HG03108 (cell line): ENCODE measurements around the gene PLXNC1.
A peak's percentile ranks its signal among the peaks of the same experiment; 100 is the strongest.

Experiments
- ATAC-seq: cut with Tn5 transposase; IDR thresholded peaks from one replicate; pipeline ENCODE4 v1.9.1; 2021; ENCODE audit warnings: moderate library complexity; ENCODE audit not compliant: unreplicated experiment

PLXNC1 gene

DNA sequence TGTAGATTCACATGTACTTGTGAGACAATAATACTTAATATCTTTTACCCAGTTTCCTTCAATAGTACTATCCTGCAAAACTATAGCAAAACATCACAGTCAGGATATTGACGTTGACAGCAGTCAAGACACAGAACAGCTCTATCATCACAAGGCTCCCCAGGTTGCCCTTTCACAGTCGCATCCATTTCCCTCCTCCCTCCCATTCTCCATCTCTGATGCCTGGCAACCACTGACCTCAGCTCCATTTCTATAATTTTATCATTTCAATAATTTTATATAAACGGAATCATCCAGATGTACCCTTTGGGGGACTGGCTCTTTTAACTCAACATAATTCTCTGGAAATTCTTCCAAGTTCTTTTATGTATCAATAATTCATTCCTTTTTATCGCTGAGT, 81.5 kb downstream of the PLXNC1 start:
- ATAC-seq, result no peak

DNA sequence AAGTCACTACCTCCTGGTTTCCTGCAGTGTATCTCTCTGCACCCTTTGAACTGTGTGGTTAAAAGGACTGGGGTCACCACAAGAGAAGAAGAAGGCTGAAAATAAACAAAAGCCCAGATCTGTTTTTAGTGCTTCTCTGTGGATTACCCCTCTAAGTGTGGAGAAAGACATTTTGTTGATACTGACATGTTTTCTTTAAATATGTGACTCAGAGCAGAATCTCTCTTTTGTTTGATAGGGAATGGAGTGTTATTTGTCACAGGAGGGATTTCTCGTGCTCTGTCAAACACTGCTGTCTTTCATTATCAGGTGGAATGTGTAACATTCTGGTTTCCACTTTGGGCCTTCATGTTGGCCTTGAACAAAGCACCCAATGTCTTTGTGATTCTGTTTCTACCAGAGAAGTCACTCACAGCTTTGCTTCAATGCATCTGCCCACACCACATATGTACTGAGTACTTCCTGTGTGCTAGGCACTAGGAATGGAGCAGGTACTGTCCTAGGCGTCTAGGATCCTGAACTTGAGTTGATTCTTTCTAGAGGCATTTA, 82.1 kb downstream of the PLXNC1 start:
- ATAC-seq, result peak; percentile 51

DNA sequence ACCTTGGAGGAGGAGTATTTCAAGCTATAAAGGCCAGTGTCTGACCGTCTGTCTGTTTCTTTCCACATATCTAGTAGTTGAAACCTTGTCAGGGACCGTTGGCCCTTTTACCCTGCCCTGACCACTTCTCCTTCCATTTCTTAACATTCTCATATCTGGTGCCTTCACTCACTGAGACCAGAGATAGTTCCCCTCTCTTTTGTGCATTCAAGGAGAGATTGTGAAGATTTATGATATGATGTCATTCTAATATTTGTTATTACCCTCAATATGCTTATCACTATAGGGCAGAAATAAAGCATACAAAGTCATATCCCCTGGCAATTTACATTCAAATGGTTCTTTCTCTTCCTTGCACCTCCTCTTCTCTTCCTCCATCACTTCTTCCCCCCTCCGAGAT, 83.3 kb downstream of the PLXNC1 start:
- ATAC-seq, result no peak

DNA sequence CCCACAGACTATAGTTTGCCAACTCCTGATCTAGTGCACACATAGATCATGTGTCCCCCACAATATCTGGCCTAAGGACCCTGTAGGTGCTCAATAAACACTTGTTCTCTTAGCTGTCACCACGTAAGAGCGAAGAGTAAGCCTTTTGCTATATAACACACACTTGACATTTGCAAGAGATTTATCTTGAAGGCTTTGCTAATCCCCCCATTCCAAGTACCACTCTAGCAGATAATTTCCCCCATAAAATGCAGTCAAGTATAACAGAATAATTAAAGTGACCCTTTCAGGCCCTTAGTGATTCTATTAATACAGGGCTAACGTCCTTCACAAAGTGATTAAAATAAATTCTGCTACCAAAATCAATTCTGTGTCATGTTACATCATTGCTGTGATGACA, 87.5 kb downstream of the PLXNC1 start:
- no peak for ATAC-seq

DNA sequence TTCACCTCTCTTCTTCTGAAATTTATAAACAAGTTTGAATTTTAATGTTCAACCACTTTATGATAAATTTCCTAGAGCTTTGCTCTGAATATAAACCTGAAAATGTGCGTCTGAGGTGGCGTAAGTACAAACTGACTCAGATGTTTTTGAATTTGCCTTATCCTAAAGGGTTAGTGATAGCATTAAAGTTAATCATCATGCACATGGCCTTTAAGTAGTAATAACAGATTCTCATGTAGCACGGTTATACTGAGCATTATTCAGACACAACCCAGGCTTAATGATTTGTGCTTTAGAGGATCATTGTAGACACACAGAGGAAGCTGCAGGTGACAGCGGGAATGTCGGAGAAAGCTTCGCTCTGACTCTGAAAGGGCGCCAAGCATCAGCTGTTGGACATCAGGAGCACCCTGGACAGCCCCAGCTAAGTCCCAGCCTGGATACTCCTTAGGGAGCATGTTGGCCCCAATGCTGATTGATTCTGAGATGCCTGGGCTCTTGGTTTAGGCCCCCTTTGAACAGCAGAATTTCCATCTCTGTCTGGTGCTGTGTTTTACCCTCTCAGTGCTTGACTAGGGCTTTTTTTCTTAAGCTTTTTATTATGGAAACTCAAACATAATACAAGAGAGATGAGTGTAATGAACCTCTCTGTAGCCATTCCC, 91.1 kb downstream of the PLXNC1 start:
- ATAC-seq, result no peak

DNA sequence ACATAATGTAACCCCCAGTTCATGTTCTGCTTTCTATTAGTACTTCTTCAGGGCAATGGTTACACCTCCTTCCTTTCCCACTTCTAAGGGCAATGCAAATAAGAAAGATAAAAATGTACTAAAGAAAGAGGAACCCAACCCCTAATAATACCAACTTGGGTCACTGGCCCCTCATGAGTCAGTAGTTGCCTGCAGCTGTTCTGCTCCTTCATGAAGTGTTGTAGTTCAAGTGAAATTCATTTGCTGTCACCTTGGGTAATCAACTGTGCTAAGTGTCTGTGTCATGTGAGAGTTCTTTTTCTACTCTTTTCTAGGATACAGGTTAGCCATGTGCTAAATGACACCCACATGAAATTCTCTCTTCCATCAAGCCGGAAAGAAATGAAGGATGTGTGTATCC, 91.8 kb downstream of the PLXNC1 start:
- peak; percentile 85 for ATAC-seq

DNA sequence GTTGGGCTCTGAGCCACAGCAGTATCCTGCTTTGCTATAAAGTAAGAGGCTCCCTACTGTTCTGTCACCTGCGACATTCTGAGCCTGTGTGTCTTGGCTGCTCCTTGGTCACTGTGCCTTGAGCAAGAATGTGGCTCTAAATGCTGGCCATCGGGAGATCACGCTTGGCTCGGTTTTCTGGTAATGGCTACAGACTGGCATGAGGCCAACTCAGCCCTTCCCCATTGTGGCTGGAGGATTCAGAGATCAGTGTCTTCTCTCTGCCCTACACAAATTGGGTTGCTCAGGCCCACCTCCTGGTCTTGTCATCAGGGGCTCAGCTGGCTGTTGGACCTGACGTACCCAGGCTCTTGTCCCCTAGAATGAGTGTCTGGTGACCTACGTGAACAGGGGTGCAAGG, 94.5 kb downstream of the PLXNC1 start:
- no peak for ATAC-seq

DNA sequence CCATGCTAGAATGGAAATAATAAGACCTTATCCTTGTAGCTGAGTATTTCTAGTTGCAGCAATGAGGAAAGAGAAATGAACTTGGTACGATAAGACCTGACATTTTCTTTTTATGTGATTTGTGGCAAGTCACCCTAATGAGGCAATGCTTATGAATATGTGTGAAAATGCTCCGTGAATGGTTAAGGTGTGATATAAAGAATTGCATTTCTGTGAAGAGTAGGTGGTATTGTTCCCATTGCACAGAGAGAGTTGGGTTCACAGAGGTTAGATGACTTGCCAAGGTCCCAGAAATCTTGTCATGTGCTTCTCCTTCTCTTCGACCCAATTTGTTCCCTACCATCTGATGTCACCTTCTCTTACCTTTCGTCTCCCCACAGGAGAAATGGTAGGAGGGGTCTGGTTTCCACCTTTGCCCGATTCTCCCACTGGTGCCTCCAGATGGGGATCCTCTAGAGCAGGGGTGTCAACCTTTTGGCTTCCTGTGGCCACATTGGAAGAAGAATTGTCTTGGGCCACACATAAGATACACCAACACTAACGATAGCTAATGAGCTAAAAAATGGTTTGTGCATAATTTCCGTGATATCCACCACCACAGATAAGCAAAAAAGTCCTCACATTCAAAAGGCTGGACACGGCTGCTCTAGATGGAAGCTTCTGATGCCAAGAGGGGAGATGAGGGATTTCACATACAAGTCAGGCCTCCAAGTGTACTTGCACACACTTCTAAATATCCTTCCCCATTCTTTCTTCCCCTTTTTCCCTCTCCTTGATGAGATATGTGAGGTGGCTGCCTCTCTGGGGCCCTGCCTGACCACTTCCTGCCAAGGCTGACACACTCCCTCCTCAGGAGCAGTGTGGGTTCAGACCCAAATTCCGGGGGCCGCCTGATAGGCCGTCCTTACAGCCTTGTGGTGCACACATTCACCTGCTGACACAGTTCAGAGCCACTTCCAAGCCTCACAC, 96.1 kb downstream of the PLXNC1 start:
- ATAC-seq, result peak; percentile 54

DNA sequence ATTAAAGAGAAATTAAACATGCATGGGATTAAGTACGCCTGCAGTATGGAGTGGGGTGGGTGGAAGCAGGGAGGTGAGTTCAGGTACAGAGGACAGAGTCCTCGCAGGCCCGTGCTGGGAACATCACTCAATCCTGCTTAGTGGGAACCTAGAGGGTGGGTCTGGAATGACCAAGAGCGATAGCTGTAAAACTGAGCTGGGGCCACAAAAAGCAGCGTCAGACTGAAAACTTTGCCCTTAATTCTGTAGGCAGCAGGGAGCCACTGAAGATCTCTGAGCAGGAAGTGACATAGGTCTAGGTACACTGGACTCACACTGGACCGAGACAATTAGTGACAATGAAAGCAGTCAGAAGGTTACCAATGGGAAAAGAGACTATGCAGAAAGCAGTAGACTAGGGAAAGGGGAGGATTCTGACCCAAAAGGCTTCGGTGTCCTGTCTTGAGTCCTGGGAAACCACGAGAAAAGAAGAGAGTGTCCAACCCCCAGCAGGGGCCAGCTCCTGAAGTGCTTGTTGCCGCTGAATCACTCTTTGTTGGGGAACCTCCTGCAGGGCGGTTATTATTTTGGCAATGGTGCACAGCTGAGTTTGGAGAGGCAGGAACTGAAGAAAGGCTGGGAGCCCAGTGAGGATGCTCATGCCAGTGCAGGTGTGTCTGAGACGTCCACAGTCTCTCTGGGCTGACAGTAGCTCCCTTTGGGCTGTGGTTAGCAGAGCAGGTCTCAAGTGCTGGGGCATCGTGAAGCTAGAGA, 97.4 kb downstream of the PLXNC1 start:
- ATAC-seq, result no peak

DNA sequence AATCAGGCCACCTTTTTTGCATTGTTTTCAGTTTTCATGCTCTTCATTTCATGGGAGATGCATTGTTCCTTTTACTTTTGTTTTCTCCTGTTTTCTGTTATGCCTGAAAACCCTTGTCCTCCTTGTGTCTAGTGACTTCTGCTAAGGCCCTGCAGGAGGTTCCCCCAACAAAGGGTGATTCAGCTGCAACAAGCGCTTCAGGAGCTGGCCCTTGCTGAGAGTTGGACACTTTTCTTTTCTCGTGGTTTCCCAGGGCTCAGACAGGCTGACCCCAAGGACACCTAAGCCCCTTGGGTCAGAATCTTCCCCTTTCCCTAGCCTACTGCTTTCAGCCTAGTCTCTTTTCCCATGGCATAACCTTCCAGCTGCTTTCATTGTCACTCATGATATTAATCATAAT, 98.9 kb downstream of the PLXNC1 start:
- ATAC-seq, result no peak

DNA sequence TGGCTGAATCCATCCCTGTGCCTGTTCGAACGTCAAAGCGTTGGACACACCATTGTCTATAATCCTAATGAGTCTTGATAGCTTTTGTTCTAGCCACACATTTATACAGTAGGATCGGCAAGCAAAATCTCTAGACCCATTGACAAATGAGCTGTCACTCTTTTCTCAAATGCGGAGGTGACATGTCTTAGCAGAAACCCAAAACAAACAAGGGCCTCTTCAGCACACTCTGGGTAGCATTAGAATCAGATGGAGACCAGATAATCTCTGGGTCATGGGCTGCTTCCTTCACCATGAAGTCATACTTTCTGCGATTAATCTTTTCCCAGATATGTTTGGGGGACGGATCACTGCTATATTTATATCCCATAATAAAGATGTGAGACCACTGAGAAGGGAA, 100.2 kb downstream of the PLXNC1 start:
- no peak for ATAC-seq

DNA sequence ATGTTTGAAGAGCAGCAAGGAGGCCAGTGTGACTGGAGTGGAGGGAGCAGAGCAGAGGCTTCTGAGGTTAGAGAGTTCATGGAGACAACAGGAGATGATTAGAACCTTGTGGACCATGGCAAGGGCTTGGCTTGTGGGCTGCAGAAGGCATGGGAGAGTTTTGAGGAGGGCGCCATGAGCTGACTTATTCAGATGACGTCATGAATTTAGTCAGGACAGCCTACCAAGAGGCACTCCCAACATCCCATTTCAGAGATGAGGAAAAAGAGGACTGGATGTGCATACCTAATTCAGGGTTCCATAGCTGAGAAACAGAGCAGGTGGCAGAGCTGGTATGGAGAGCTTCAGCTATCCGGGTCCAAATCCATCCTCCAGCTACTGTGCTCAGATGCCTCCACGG, 101.8 kb downstream of the PLXNC1 start:
- no peak for ATAC-seq

DNA sequence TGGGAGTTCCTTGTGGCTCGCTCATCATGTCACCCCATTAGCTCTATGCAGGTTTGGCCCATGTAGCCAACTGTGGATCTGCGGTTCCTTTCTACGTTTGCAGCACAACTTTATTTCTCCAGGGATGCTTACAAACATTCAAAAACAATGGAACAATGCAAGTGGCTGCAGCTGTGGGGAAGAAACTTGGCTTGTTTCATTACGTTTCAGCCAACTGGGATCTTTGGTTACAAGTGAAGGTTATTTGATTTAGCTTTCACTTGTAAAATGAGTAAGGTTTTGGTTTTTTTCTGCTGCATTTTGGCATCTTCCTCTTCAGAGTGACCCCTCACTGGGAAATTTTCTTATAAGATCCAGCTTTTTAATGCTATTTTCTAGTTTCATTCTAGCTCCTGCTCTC, 105.9 kb downstream of the PLXNC1 start:
- no peak for ATAC-seq

DNA sequence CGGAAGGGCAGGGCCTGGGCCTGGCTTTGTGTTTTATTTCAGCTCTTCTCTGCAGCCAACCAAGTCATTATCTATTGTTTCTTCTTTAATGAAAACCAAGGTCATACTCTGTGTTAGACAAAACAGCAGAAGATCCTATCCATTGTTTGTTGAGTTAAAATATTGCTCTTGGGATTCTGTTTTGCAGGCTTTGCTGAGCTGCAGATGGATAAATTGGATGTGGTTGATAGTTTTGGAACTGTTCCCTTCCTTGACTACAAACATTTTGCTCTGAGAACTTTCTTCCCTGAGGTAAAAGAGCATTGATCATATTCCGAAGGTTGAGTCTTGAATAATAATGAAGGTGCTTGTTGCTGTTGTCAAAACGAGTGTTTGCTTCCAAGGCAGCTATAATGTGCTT, 106.6 kb downstream of the PLXNC1 start:
- ATAC-seq, result no peak

DNA sequence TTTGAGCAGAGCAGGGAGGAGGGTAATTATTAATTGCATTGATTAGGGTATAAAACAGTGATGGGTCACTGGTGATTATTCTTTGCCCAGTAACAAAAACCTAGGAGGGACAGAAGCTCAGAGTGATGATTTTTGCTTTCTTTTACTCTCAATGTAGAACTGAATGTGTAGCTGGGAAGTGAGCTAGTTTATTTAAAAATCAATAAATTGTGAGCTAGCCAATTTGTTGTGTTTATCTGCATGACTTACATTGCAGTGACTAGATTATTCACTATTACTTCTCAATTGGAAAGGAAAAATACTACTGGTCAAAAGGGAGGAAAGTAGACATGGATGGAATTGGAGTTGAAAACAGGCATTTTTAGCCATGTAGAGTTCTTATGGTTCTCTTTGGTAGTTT, 107.1 kb downstream of the PLXNC1 start:
- no peak for ATAC-seq

DNA sequence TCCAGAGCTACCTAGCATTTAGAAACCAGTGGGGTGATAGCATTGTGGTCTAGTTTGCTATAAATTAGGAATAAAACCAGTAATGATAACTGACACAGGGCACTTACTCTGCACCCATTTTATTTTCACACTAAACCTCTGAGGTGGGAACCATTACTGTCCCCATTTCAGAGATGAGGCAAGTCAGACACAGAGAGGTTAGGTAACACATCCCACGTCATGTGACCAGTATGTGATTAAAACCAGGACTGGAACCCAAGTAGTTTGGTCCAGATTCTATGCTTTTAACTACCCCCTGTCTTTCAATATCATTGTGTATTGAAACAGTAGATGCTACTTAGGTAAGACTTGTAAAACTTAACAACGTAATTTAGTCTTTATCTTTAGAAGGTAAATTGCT, 110.2 kb downstream of the PLXNC1 start:
- peak; percentile 52 for ATAC-seq

DNA sequence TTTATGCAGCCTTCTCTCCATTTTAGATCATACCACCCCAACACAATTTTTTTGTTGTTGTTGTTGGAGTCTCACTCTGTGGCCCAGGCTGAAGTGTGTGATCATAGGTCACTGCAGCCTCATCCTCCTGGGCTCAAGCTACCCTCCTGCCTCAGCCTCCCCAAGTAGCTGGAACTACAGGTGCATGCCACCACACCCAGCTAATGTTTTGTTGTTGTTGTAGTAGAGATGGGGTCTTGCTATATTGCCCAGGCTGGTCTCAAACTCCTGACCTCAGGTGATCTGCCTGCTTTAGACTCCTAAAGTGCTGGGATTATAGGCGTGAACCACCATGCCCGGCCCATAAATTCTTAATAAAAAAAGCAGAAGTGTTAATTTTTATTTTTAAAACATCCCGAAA, 111.6 kb downstream of the PLXNC1 start:
- no peak for ATAC-seq

DNA sequence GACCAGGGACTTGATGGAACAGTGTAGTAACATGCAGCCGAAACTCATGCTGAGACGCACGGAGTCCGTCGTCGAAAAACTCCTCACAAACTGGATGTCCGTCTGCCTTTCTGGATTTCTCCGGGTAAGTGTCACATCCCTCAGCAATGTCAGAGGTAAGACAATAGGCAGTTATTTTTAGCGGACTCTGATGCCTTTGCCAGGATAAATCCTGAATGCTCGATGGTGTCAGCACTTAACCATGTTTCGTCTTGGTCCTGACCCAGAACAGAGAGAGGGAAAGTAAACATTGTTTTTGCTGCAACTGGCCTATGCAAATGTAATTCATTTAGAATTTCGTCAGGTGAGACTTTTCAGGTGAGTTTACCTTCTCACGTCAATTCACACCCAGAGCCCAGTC, 112.3 kb downstream of the PLXNC1 start:
- ATAC-seq, result no peak

DNA sequence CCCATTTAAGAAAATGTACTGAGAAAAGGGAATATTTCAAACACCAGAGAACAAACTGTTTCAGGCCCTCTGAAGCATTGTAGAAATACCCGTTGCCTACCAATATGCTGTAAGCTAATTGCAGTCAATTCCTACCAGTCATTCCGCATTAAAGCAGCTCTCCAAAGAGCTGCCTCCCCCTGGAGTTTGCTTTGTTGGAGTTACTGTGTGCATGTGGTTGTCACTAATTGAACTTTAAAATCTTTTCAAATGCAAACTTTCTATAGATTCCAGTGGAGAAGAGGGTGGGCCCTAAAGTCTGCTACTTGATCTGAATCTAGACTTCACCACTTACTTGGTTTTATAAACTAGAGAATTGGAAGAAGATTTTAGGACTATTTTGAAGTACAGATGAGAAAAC, 112.7 kb downstream of the PLXNC1 start:
- ATAC-seq, result no peak

DNA sequence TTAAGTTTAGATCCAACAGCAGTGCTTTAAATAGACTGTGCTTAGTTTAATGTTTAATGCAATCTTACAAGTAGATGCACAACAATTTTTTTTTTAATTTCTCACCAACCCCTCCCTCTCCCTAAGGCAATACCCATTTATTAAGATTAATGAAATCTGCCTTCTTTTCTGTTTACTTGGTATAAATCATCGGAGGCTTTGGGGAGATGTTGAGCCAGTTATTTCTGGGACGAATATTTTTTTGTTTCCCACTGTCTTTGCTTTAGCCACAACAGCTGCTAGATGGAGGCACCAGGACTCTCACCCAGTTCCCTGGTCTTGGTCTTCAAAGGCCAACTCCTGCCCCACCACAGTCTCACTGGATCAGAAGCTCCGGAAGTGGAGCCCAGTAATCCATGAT, 113.4 kb downstream of the PLXNC1 start:
- no peak for ATAC-seq

DNA sequence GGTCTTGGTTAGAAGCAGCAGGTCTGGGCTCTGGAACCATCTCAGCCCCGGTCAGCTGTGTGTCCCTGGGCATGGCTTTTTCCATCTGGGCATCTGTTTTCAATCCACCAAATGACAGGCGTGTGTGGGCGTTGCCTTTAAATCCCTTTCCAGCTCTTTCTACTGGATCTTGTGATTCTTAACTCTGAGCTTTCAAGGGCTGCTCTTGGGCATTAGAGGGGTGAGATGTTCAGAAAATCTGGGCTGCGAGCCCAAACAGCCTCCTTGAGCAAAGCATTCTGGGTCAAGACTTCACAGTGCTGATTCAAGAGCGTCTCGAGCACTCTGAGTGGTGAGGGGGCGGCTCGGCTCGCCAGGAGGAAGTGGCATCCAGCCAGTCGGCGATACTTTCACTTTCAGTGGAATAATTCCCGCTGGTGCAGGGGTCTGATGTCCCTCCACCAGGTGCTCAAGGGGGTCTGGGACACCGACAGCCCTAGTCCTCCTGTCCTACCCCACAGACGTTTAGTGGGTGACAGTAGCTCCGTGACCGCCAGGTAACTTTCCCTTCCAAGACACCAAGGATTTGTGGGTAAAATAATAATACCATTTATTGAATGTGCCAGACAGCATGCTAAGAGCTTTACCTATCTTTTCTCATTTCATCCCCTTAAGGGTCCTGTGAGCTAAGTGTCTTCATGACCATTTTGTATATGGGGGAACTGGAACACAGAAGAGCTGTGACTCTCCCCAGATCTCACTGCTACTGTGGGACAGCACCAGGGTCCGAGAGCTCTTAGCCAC, 114.0 kb downstream of the PLXNC1 start:
- ATAC-seq, result peak; percentile 34
